H9 (cell line): Measurements from ENCODE around the gene L1CAM. TPM values are rescaled to one million over a fixed set of nuclear protein-coding genes. Genes with fewer than 3 reads are reported as not detected.

Experiments used
- DNase-seq: peaks from one replicate; pipeline ENCODE4 v3.0.0-alpha.2; 2017
- H2AFZ ChIP-seq: one replicate; pipeline ENCODE4 v1.6.1; 2013; ENCODE audit warnings: mild to moderate bottlenecking, low read length, control low read depth, moderate library complexity
- H2AK5ac ChIP-seq: 2 replicates; pipeline ENCODE4 v1.6.1; 2013; ENCODE audit warnings: low read length, control low read depth, mixed read lengths; ENCODE audit not compliant: insufficient read length
- H2BK120ac ChIP-seq: one replicate; pipeline ENCODE4 v1.6.1; 2013; ENCODE audit warnings: low read depth, mild to moderate bottlenecking, low read length, control low read depth, inconsistent platforms; ENCODE audit not compliant: poor library complexity, severe bottlenecking
- H2BK12ac ChIP-seq: 2 replicates; pipeline ENCODE4 v1.6.1; 2013; ENCODE audit warnings: low read length, control low read depth, mixed read lengths, low read depth; ENCODE audit not compliant: insufficient read length
- H2BK15ac ChIP-seq: 2 replicates; pipeline ENCODE4 v1.6.1; 2013; ENCODE audit warnings: low read depth, low read length, control low read depth
- H2BK20ac ChIP-seq: one replicate; pipeline ENCODE4 v1.6.1; 2013; ENCODE audit warnings: low read depth, mild to moderate bottlenecking, low read length, control low read depth, inconsistent platforms; ENCODE audit not compliant: poor library complexity, severe bottlenecking
- H2BK5ac ChIP-seq: 2 replicates; pipeline ENCODE4 v1.6.1; 2013; ENCODE audit warnings: low read length, control low read depth, mixed read lengths; ENCODE audit not compliant: insufficient read length
- H3K14ac ChIP-seq: 2 replicates; pipeline ENCODE4 v1.6.1; 2013; ENCODE audit warnings: low read length, control low read depth; ENCODE audit not compliant: insufficient read depth
- H3K18ac ChIP-seq: 2 replicates; pipeline ENCODE4 v1.6.1; 2013; ENCODE audit warnings: low read depth, mild to moderate bottlenecking, mixed read lengths, low read length, control low read depth; ENCODE audit not compliant: insufficient read length
- H3K23ac ChIP-seq: 2 replicates; pipeline ENCODE4 v1.6.1; 2013; ENCODE audit warnings: low read length, control low read depth, mixed read lengths, low read depth; ENCODE audit not compliant: insufficient read length
- H3K23me2 ChIP-seq: 2 replicates; pipeline ENCODE4 v1.6.1; 2013; ENCODE audit warnings: low read depth, mild to moderate bottlenecking, mixed read lengths, low read length, control low read depth; ENCODE audit not compliant: insufficient read length, poor library complexity, severe bottlenecking
- H3K27ac ChIP-seq: 2 replicates; pipeline ENCODE4 v1.5.1; 2013; ENCODE audit warnings: low read length, control low read depth, mixed read lengths, low read depth; ENCODE audit not compliant: insufficient read length
- H3K27me3 ChIP-seq: 2 replicates; pipeline ENCODE4 v1.6.1; 2013; ENCODE audit warnings: low read length, control low read depth, inconsistent platforms; ENCODE audit not compliant: insufficient read depth
- H3K4ac ChIP-seq: 2 replicates; pipeline ENCODE4 v1.6.1; 2013; ENCODE audit warnings: low read depth, mild to moderate bottlenecking, control low read depth, inconsistent platforms, low read length, moderate library complexity
- H3K4me1 ChIP-seq: 2 replicates; pipeline ENCODE4 v1.6.1; 2013; ENCODE audit warnings: low read length, control low read depth, inconsistent platforms; ENCODE audit not compliant: insufficient read depth
- H3K4me2 ChIP-seq: 2 replicates; pipeline ENCODE4 v1.6.1; 2013; ENCODE audit warnings: low read length, control low read depth, mixed read lengths; ENCODE audit not compliant: insufficient read length, insufficient read depth
- H3K56ac ChIP-seq: 2 replicates; pipeline ENCODE4 v1.6.1; 2013; ENCODE audit warnings: low read depth, mild to moderate bottlenecking, mixed read lengths, low read length, control low read depth; ENCODE audit not compliant: insufficient read length
- H3K79me1 ChIP-seq: 2 replicates; pipeline ENCODE4 v1.6.1; 2013; ENCODE audit warnings: low read depth, mild to moderate bottlenecking, moderate library complexity, low read length, control low read depth, inconsistent platforms; ENCODE audit not compliant: insufficient read depth, poor library complexity, severe bottlenecking
- H3K79me2 ChIP-seq: 2 replicates; pipeline ENCODE4 v1.6.1; 2013; ENCODE audit warnings: low read length, control low read depth, inconsistent platforms; ENCODE audit not compliant: insufficient read depth
- H3K9ac ChIP-seq: 2 replicates; pipeline ENCODE4 v1.6.1; 2013; ENCODE audit warnings: low read length, control low read depth, mixed read lengths; ENCODE audit not compliant: insufficient read length; ENCODE audit errors: extremely low read depth
- H3K9me3 ChIP-seq: one replicate; pipeline ENCODE4 v1.6.1; 2013; ENCODE audit warnings: low read depth, low read length, inconsistent platforms; ENCODE audit not compliant: control insufficient read depth
- H3T11ph ChIP-seq: one replicate; pipeline ENCODE4 v1.6.1; 2013; ENCODE audit warnings: mild to moderate bottlenecking, low read length, control low read depth, inconsistent platforms
- H4K20me1 ChIP-seq: one replicate; pipeline ENCODE4 v1.6.1; 2013; ENCODE audit not compliant: control insufficient read depth, insufficient read length, insufficient read depth
- H4K5ac ChIP-seq: 2 replicates; pipeline ENCODE4 v1.6.1; 2013; ENCODE audit warnings: low read depth, mild to moderate bottlenecking, mixed read lengths, low read length, control low read depth; ENCODE audit not compliant: insufficient read length
- H4K8ac ChIP-seq: replicated peaks from 2 replicates; pipeline ENCODE4 v1.6.1; 2013; ENCODE audit warnings: low read length, control low read depth, mixed read lengths, low read depth; ENCODE audit not compliant: insufficient read length
- H4K91ac ChIP-seq: 2 replicates; pipeline ENCODE4 v1.6.1; 2013; ENCODE audit warnings: low read depth, mild to moderate bottlenecking, moderate library complexity, mixed read lengths, low read length, control low read depth; ENCODE audit not compliant: insufficient read length
- H3K27ac Mint-ChIP-seq, 3 experiments: 2 replicates in 2 of 3; 3 replicates in 1 of 3; pipeline ENCODE4 v1.8.0; 2020 to 2021; ENCODE audit warnings: mixed read lengths in 3 of 3, mild to moderate bottlenecking in 1 of 3, moderate library complexity in 1 of 3
- H3K27me3 Mint-ChIP-seq: 2 replicates; pipeline ENCODE4 v1.8.0; 2021; ENCODE audit warnings: low read depth, mild to moderate bottlenecking, moderate library complexity, mixed read lengths
- H3K36me3 Mint-ChIP-seq, 3 experiments: 2 replicates in 2 of 3; 3 replicates in 1 of 3; pipeline ENCODE4 v1.8.0; 2020 to 2021; ENCODE audit warnings: low read depth in 3 of 3, mixed read lengths in 3 of 3; ENCODE audit not compliant: insufficient read depth in 1 of 3
- H3K4me1 Mint-ChIP-seq, 2 experiments: 2 replicates each; pipeline ENCODE4 v1.8.0; 2020; ENCODE audit warnings: mixed read lengths in 2 of 2
- H3K4me3 Mint-ChIP-seq, 2 experiments: 2 replicates in 1 of 2; 3 replicates in 1 of 2; pipeline ENCODE4 v1.8.0; 2020 to 2021; ENCODE audit warnings: mild to moderate bottlenecking in 2 of 2, mixed read lengths in 2 of 2, moderate library complexity in 1 of 2
- H3K9me3 Mint-ChIP-seq, 2 experiments: 2 replicates in 1 of 2; 3 replicates in 1 of 2; pipeline ENCODE4 v1.8.0; 2020; ENCODE audit warnings: mild to moderate bottlenecking in 2 of 2, mixed read lengths in 2 of 2, moderate library complexity in 1 of 2
- CTCF ChIP-seq: fragments of 200-600 bp; sonication (generic); conservative IDR thresholded peaks from 3 replicates; pipeline ENCODE4 v1.8.0; 2021; ENCODE audit warnings: antibody characterized with exemption, mild to moderate bottlenecking
- WGBS: extraction: QIAGEN DNeasy Blood & Tissue Kit; methylation state at CpG from one replicate; pipeline ENCODE4 v1.1.7; 2013; ENCODE audit warnings: missing lambda C conversion rate, low lambda C conversion rate, mixed read lengths; ENCODE audit not compliant: insufficient read length; ENCODE audit errors: extremely low coverage; 5-methylcytosine and 5-hydroxymethylcytosine counted together
- total RNA-seq: library from RNA; stranded (reverse); gene quantifications from 2 replicates; pipeline ENCODE4 v1.2.1, GENCODE V29; 2021

Gene L1CAM
- total RNA-seq, 1 experiment from 2014 or later = 22.7 TPM

- Histone ChIP-seq H2AFZ (no peak overlapping the region), H4K91ac (no peak overlapping the region), H3K9me3 (peaks cover 7% of the 10 kb centered on the region), H2BK15ac (no peak overlapping the region), H3K27ac (no peak overlapping the region), H2BK5ac (no peak overlapping the region), H3K79me1 (no peaks in the 10 kb centered on the region), H3K27me3 (no peaks in the 10 kb centered on the region), H3K4me1 (no peaks in the 10 kb centered on the region), H3K14ac (no peak overlapping the region), H4K20me1 (no peaks in the 10 kb centered on the region), H2BK12ac (no peak overlapping the region), H3K23me2 (no peaks in the 10 kb centered on the region), H3K4me2 (no peak overlapping the region), H3K23ac (no peak overlapping the region), H4K5ac (no peak overlapping the region), H3K9ac (no peak overlapping the region), H4K8ac (no peak overlapping the region), H2AK5ac (no peak overlapping the region), H3K56ac (no peak overlapping the region), H3K18ac (no peak overlapping the region), H2BK20ac (no peak overlapping the region), H3K79me2 (no peaks in the 10 kb centered on the region), H2BK120ac (no peak overlapping the region), H3K4ac (no peak overlapping the region), H3T11ph (no peak overlapping the region)
- Mint-ChIP-seq H3K27ac (no peak overlapping the region), H3K4me3 (no peak overlapping the region), H3K9me3 (peaks cover 49 to 65% of the 10 kb centered on the region in 2 experiments), H3K4me1 (peaks cover 2 to 10% of the 10 kb centered on the region in 2 experiments), H3K36me3 (peaks cover 3 to 30% (median 12%) of the 10 kb centered on the region in 3 experiments; a peak in 4 of 7 replicates), H3K27me3 (no peaks in the 10 kb centered on the region)
- no CpG with 5 or more reads among the region's 23 CpGs for WGBS
- DNase-seq = no peak
- TF ChIP-seq CTCF = no peak
Observed at GRCh38 chrX:153908219-153908860, 22.4 kb upstream of the L1CAM start.
